LoVo (cell line): Measurements from ENCODE around the gene ZFHX3.

Experiments
- DNase-seq: peaks from one replicate; pipeline ENCODE4 v3.0.0-alpha.2; 2016; ENCODE audit warnings: low spot score

Gene ZFHX3

DNA sequence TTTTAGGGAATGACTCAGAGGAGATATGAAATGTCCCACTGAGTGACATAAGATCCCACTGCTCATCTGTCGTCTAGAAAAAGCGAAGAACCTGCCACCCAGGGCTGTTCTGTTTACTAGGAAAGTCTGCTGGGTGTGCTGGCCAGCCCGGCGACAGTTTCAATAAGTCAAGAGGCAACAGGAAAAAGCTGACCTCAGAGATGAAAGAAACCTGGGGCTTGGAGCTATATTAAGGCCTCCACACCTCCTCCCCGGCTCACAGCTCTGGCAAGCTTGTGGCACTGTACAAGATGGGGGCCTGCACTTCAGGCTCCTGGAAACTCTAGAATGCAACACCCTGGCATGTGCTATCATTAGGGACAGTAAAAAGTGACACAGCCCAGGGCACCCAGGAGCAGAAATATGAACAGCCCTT is 10.6 kb downstream of the ZFHX3 start:
- no peak for DNase-seq

DNA sequence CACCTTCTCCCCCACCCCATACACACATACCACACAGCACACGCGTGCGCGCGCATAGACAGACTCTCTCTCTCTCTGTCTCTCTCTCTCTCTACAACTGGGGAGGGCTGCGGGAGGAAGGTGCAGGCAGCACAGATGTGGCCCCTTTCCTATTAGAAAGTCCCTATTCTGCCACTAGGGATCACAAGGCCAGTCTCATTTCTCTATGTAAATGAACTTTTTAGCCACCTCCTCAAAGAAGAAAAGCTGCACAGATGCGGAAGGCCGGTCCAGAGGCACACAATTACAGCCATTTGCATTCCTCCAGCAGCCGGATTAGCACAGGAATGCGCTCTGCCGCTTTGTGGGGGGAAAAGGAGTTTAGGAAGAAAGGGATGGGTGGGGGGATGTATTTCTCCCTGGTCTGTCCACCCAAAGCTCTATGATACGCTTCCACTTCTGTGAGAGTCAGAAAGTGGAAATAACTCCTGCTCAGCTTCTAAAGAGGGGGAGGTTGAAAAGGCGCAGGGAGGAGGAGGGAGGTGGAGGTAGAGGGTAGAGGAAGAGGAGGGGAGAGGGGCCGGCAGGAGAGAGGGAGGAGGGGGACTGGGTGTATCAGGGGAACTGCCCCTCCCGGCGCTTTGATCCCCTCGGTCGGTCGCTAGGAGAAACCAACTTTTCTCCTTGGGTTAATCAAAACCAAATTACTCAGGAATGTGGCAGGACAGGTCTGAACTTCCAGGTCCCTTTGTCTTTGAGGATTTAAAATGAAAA is 11.7 kb downstream of the ZFHX3 start:
- no peak for DNase-seq

DNA sequence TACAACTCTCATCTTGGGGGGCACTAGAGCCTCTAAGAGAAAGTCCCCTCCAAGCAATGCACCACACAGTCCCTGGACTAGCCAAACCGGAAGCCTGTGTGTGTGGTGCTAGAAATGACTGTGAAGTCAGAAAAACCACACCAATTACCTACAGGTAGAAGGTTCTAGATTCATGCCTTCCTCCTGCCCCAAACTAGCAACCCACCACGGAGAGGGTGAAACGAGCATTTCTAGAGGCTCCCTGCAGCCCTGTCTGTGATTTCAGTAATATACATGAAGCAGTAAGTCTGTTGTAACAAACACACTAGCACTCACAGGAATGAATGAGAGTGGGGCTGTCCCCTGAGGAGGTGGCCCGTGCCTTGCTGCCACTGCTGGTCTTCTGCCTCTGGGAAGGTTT is 13.6 kb downstream of the ZFHX3 start:
- no peak for DNase-seq

DNA sequence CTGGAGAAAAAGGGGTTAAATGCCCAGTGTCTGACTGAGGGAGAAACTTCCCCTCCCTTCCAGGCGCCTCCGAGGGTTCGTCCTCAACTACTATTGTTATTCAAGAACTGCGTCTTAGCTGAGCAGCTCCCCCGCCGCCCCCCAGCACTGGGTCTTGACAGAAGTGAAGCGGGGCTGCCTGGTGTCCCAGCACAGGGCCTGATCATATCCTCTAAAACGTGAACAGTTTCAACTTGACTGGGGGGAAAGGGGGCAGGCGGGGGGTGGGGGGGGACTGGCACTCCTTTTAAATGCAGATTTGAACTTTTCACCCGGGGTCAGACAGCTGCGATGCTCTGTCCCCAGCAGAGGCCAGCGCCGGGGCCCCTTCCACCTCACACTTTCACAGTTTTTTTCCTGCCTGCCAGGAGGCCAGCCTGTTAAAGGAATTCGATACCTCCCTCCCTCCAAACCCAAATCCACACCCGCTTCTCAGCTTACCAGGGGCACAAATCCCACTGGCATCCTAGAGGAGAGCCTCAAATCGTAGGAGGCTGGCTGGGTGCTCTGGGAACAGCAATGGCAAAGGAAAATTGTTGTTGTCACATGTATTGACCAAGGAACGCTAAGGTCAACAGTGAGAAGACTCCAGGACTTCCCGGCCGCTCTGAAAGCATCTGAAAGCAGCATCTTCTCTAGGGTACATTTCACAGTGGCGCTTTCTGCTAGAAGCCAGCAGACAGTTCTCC is 14.5 kb downstream of the ZFHX3 start:
- no peak for DNase-seq

DNA sequence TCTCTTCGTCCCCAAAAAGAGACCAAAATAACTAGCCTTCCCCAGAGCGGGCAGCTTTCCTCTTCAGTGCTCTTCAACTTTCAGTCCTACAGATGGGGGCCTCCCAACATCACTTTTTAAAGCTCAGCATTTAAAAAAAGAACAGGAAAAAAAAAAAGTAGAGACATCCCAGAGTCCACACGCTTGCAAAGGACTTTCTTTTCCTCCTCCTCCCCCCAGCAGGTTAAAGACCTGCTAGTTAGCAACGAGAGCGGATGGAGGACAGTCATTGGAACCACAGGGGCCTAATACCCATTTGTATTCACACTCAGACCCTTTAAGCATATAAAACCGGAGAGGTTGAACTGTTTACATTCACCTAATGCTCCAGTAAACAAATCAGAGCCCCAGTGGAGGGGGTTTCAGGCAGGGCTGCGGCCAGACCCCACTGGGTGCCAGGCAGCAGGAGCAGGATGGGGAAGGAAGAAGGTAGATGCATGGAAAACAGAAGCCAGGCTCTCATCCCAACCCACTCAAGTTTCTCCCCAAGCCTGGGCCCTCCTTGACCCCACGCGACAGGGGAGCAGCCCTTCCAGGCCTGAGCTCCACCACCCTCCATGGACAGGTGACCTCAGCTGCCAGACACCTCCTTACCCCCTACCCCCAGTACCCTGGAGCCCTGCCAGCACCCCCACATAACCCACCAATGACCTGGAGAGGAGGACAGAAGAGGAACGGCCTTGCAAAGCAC is 15.2 kb downstream of the ZFHX3 start:
- DNase-seq = no peak

DNA sequence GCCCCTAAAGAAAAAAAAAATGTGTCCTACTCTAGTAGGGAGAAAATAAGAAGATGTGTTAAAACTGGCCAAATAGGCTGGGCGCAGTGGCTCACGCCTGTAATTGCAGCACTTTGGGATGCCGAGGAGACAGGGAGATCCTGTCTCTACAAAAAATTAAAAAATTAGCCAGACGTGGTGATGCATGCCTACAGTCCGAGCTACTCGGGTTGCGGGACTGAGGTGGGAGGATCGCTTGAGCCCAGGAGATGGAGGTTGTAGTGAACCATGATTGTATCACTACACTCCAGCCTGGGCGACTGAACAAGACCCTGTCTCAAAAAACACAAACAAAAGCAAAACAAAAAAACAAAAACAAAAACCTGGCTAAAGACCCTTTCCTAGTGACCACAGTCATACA is 15.9 kb downstream of the ZFHX3 start:
- DNase-seq = no peak

DNA sequence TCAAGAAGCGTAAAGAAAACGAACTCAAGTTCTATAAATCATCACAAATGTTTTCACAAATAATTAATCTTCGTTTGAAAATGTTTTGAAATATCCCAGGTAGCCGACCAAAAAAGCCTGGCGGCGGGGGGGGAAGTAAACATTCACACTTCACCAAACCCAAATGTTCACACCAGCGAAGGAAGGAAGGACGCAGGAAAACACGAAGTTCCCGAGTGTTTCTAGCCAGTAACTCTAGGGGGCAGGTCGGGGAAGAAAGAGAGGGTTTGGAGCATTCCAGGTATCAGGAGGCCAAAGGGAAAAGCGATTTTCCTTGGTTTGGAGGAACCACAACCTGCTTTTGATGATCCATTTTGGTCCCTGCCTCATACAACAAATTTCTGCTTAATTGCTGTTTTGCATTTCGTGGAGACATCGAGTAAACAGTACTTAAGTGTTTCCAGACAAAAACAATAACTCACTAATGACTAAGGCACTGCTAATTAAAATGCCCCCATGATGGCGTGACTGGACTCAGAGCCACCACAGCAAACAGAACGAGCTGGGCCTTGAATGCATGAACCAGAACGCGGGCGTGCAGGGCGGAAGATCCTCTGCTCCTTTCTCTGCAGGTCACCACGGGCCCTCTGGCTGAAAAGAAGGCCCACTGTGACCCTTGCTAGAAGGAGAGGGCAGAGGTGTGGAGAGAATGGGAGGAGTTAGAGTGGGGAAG is 16.6 kb downstream of the ZFHX3 start:
- no peak for DNase-seq

DNA sequence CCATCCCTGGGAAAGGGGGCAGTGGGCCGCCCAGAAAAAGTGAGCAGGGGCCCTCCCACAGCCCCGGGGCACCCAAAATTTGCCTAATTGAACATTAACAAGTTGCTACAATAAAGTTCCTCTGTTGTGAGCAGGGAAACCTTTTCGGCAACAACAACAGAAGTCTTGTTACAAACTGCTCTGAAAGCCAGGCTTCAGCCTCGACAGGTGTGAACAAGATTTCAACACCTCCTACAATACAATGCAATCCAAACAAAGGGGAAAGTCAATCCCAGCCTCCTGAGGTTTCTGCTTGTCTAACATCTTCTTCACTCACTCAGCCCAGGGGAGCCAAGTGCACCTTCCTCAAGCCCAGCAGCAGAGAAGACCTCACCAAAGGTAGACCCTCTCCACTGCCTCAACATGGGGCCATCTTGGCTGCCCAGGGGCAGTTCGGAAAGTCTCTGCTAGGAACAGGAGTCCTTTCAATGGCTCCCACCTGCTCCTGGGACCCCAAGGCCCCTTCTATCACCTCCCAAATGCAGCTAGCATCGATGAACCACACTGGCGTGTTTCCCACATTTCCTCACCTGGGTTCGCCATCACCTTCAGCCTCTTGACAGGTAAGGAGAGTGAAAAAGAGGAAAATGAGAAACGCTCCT is 19.1 kb downstream of the ZFHX3 start:
- no peak for DNase-seq

DNA sequence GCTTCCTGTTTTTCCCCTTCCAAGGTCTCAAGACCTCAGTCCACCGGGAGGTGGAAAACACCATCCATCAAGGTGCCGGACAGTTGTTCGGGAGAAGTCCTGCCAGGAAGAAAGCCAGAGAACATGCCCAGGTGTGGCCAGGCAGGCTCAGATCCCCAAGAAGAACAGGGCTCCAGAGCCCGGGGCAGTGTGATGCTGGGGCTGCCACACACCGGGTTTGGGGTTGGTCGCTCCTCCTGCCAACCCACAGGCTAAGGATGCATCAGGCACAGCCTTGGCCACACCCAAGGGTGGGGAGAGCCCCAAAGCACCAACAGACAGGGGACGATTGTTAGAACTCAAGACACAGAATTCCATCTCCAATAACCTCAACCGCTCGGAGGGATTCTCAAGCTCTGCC is 19.7 kb downstream of the ZFHX3 start:
- no peak for DNase-seq

DNA sequence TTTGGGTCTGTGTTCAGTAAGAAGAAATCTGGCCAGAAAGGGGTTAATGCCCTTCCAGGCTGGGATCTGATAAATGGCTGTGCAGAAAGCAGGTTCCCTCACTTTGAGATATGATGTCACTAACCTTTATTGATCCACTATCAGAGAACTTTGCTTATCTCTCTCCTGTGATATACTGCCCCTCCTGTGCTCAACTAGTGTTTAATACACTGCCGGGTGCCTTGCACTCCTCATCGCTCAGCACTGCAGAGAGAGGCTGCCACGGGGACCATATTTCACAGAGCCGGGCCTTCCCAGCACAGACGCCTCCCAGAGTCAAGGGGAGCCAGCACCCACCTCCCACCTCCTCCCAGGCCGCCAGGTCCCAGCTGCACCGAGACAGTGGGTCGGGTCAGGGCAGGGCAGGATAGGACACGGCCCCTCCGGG is 20.2 kb downstream of the ZFHX3 start:
- no peak for DNase-seq

DNA sequence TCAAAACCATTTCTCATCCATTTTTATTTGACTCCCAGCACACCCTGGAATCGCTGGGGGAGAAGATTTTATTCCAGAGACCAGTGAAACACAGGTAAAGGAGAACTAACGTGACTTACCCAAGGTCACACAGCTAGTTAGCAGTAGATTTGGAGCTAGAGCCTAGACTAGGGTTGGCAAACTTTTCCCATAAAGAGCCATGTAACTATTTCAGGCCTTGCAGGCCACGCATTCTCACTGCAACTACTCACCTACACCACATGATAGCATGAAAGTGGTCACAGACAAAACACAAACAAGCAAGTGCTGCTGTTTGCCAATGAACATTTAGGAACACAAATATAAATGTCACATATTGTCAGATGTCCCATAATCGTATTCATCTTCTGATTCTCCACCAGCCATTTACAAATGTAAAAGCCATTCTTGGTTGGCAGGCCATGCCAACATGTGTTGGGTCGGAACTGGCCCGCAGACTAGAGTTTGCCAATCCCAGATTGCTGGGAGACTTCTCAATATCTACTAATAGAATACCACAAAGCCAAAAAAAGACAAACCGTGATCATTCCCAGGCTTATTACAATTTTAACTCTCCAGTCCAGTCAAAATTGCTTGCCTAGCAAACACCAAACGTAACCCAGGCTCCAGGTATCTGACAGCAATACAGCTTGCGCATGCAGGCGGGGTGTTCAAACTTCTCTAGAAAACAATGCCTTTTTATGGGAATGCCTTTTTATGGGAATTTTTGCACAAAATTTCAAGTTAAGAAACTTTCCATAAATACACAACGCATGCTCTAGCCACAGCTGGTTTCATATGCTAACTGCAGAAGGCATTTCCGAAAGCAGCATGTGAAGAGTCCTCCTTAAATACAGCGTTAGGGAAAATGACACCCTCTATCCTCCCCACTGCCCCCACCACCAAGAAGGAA is 20.9 kb downstream of the ZFHX3 start:
- DNase-seq = no peak

DNA sequence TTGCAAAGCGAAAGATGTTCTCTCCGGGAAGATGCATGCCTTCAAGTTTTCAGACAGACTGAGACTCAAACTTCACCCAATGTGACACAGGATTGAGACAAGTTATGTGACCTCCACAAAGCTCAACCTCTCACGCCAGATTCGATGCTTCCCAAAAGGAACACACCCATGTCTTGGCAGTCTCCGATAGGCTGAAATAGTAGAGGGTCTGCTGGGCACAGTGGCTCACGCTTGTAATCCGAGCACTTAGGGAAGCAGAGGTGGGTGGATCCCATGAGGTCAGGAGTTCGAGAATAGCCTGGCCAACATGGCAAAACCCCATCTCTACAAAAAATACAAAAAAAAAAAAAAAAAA is 22.1 kb downstream of the ZFHX3 start:
- no peak for DNase-seq

DNA sequence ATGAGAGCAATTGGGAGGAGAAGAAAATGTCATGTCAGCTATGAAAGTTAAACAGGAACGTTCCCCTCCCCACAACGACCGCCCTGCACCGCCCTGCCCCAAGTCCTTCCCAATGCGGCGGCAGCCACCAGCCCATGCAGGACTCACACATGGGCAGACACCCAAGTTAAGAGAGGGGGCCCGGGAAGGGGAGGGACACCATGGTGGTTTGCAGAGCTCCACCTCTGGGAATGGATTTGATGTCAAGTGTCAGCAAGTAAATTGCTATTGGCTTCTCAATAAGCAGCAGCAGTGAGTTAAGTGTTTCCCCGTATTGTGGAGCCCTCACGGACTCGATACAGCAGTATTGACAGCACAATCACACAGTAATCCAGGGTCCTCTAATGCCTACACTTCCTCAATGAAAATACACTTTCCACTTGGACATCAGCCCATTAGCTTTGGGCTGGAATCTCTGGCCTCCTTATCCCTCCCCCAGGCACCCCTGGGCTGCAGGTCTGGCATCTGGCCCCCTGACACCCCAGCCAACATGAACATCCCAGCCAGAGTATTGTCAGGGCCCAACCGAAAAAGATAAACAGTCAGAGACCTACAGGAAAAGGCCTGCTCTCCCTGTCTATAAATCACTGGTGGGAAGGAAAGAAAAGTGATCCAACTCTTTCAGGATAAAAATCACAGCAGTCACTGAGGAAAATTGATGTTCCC is 22.6 kb downstream of the ZFHX3 start:
- no peak for DNase-seq

DNA sequence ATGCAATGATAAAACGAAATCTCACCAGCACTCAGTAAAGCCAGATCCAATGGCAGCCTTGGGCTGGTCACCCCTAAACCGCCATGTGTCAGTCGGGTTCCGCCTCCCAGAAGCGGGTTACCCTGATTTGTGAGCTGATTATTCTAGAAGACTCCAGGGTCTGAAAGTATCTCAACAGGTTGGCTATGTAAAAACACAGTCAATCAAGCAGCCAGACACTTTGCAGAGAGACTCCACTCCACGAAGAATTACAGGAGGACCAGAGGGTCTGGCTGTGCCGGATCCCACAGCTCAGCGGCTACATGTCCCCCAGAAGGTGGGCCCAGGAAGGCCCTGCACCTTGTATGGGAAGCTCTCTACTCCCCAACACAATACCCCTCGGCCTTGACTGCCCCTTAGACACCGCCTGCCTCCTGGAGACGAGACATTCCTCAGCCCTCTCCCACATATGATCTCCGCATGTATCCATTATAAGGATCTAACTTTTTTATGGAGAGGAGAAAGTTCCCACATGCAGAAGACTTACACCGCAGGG is 23.3 kb downstream of the ZFHX3 start:
- no peak for DNase-seq

DNA sequence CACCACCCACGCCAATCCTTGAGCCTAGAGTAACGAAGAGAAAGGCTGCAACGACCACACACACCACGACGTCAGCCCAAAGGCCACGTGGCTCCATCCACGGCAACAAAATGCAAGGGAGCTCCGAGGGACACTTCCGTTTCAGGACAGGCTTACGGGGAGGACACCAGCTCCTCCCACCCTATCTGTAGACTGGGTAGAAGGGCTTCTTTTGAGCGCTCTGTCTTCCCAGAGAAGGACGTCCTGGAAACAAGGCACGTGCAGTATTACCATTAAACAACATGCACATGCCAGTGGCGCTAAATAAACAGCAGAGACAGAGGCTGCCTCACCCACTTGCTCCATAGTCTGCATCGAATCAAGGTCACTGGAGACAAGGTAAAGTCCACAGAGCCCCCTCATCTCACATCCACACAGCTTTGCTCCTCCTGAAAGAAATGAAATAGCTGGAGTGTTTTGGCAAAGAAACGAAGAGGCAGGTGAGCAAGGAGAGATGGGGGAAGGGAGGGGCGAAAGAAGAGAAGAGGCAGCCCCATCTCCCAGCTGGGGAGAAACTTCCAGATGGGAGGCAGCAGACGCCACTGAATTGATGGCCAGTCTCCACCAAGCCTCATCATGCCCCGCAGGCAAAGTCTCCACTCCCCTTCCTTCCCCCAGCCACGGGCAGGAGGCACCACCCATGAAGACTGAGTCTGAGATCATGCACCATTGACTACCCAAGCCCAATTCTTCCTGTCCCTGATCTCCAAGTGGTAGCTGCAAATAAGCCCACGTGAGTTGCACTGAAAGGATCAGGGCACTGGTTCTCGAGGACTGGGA is 24.0 kb downstream of the ZFHX3 start:
- DNase-seq = no peak

DNA sequence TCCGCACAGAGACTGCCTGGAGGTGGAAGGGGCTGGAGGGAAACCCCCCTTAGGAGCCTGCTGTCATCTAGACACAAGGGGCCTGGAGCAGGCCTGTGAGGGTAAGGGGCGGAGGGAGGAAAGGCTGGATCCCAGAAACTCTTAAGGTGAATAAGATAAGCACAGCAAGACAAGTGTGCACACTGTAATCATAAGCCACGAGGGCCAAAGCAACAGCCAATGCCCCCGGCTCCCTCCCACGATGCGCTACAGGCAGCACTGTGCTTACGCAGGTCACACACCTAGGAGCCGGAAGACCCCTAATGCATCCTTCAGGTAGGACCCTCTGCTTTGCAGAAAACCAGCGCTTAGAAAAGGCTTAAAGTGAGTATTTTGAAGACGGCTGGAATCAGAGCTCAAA is 24.6 kb downstream of the ZFHX3 start:
- DNase-seq = no peak

DNA sequence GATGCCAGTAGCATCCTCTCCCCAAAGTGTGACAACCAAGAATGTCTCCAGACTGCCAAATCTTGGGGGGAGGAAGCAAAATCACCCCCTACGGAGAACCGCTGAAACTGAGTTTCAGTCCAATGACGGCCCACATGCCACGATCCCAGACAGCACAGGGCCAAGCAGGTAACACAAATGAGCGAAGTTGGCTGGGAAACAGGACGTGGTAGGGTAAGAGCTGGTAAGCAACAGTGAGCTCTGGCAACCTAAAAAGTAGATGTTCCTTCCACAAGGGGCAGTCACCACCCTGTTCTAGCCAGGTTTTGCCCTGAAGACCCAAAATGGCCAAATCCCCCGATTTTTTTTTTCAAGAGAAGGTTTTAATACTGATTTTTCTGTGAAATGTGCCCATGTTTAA is 25.4 kb downstream of the ZFHX3 start:
- no peak for DNase-seq

DNA sequence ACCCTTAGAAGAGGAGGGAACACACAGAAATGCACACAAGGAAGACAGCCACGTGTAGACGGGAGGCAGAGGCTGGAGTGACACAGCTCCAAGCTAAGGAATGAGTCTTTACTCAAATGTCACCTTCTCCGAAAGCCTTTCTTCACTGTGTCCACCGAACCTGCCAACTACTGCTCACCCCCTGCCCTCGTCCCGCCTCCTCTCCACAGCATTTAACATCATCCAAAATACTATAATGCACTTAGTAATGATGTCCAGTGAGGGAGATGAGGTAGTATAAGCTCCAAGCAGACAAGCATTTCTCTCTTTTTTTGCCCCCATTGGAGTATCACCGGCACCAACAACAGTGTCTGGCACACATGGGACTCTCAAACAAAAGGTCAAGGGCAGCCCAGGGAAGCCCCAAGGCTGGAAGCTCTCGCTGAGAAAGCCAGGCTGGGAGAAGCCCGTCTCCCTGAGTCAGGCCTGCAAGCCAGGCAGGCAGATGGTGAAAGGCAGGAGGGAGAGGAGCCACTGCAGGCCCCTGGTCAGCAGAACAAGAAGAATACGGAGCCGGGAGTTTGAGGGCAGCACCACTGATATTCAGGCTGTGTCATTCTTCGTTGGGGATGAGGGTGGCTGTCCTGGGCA is 25.9 kb downstream of the ZFHX3 start:
- DNase-seq = no peak
